NAMALWA (cell line): ENCODE results near the gene MOV10L1.
"Not testable (repeated sequence)": the region's sequence is repeated elsewhere in the genome, so short reads cannot be mapped to it uniquely, and the experiment has no call there.

Experiments used
- DNase-seq: peaks from one replicate; pipeline ENCODE4 v3.0.0-alpha.2; 2015; ENCODE audit warnings: low spot score

The MOV10L1 gene

DNA sequence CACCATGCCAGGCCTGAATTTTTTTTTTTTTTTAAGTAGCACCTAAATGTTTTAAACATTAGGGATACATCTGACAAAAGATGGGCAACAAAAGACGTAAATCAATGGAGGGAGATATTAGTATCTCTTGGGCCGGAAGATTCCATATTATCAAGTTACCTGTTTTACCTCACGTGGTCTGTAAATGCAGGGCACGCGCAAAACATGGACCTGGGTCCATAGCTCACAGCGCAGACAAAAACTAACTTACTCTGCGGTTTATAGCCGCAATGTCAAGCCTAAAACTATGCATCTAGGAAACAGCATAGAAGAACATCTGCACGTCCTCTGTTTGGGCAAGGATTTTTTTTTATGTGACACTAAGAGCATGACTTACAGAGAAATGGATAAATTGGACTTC lies 49.2 kb downstream of the MOV10L1 start:
- DNase-seq: peak; percentile 40

DNA sequence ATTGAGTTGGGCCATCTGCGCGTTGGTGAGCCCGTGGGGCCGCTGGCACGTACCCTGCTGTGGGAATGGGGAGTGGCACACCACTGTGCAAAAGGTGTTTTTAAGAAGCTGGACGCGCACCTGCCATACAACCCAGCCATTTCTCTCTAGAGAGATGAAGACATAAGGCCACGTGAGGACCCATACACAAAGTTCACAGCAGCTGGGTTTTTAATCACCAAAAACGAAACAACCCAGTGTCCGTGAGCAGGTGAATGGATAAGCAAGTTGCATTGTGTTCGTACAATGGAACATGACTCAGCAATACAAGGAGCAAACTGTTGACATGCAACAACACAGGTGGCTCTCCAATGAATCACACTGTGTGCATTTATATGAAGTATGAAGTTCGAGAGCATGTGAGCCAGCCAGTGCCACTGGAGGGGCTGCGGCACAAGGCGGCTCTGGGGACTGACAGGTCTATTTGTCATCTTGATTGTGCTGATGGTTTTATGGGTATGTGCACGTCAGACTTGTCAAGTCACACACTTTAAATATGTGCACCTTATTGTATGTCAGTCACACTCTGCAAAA lies 50.1 kb downstream of the MOV10L1 start:
- DNase-seq: peak; percentile 75

- DNase-seq: no peak
Observed at GRCh38 chr22:50140615-50141014, 50.8 kb downstream of the MOV10L1 start.

DNA sequence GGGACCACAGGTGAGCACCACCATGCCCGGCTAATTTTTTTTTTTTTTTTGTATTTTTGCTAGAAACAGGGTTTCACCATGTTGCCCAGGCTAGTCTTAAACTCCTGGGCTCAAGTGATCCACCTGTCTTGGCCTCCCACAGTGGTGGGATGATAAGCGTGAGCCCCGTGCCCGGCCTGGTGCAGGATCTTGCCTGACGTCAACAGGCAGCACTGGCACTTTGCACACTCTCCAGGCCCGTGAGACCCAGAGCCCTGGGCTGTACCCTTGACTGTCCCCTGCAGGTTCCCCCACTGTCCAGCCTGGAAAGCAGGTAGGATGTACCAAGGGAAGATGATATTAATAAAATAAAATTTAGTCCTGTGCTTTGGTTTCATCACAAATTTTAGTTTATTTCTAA lies 51.7 kb downstream of the MOV10L1 start:
- no peak for DNase-seq

- peak; percentile 13 for DNase-seq
Observed at GRCh38 chr22:50141891-50142363, 52.1 kb downstream of the MOV10L1 start.

- DNase-seq: no peak
Observed at GRCh38 chr22:50143096-50143495, 53.3 kb downstream of the MOV10L1 start.

- DNase-seq: no peak
Observed at GRCh38 chr22:50144005-50144614, 54.3 kb downstream of the MOV10L1 start.

- DNase-seq: no peak
Observed at GRCh38 chr22:50145721-50146438, 56.1 kb downstream of the MOV10L1 start.

- DNase-seq: no peak
Observed at GRCh38 chr22:50146439-50147238, 56.8 kb downstream of the MOV10L1 start.

DNA sequence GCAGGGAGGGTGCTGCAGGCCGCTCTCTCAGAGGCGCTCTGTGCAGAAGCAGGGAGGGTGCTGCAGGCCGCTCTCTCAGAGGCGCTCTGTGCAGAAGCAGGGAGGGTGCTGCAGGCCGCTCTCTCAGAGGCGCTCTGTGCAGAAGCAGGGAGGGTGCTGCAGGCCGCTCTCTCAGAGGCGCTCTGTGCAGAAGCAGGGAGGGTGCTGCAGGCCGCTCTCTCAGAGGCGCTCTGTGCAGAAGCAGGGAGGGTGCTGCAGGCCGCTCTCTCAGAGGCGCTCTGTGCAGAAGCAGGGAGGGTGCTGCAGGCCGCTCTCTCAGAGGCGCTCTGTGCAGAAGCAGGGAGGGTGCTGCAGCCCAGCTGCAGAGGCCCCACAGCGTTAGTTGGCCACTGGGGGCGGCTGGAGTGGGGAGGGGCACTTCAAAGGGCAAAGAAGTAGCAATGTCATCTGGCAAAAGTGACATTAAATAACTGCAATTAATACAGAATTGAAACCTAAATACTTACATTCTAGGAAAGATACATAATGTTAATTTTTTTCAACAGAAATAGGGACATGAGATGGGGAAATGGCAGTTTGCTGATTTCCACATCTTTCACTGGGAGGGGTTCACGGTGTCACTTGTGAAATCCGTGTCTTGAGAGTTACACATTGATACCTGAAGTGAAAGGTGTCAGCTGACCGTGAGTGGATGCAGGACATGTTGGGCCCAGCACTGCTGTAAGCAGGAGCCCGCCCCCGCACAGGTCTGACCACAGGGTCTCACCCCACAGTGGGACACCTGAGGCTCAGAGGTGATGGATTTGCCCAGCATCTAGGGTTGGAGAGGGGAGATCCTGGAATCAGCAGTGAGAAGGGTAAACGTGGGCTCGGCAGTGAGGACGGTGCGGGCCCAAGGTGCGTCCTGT lies 57.7 kb downstream of the MOV10L1 start:
- DNase-seq: not testable (repeated sequence)

GRCh38 chr22:50148166-50148500 lies 58.3 kb downstream of the MOV10L1 start:
- no peak for DNase-seq

DNA sequence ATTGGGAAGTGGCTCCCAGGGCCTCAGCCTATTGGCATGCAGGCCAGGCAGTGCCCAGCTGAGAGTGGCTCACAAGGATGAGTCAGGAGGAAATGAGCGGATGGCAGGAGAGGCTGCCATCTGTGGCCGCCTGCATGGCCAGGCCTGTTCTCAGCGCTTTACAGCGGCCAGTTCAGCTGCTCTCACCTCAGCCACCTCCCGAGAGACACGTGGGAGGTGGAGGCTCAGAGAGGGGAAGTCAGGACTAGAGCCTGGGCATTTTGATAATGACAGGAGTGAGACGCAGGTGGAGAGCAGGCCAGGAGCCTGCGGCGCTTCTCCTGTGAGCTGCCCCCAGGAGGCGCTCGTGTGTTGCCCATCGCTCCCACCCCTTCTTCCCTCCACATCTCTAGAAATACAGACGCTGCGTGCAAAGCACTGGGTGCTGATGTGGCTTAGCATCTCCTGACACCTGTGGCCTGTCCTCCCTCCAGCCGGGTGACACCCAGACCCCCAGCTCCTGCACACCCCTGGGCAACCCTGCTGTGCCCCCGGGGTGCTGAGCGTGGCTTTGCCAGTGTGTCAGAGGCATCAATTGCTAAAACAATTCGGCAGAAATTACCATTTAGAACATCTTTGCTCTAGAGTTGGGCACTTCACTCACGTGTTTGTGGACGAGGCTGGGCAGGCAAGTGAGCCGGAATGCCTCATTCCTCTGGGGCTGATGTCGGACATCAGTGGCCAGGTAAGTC lies 59.4 kb downstream of the MOV10L1 start:
- DNase-seq: peak; percentile 80

DNA sequence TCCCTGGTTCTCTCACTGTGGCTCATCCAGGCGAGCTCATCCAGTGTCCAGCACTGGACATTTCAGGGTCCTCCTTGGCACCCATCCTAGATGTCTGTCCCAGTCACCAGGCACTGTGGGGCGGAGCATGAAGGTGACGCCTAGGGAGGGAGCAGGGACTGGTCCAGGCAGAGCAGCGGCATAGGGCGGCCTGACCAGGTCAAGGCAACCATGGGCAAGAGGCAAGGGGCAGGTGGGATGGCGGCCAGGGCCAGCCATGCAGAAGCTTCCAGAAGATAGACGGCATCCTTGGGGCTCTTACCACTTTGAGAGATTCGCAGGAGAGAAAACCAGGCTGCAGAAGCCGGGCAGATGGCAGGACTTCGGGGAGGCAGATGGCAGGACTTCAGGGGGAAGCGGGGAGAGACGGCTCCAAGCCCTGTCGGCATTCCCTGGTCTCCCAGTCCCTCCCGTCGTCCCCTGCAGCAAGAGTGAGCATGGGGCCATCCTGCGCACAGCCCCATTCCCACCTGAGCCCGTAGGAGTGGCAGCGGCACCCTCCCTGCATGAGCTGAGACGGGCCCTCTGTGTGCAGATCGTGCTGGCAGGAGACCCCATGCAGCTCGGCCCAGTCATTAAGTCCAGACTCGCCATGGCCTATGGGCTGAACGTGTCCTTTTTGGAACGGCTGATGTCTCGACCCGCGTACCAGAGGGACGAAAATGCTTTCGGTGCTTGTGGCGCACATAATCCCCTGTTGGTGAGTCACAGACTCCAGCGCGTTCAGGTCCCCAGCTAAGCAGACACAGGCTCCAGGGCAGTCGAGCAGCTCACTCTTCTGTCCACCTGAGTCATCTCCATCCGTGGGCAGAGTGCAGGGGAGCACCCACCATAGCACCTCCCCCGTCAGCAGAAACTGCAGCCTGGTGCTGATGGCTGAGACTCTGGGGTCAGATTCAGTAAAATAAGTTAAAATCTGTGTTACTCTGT lies 60.6 kb downstream of the MOV10L1 start:
- no peak for DNase-seq

GRCh38 chr22:50151571-50152537 lies 62.0 kb downstream of the MOV10L1 start:
- DNase-seq: no peak

DNA sequence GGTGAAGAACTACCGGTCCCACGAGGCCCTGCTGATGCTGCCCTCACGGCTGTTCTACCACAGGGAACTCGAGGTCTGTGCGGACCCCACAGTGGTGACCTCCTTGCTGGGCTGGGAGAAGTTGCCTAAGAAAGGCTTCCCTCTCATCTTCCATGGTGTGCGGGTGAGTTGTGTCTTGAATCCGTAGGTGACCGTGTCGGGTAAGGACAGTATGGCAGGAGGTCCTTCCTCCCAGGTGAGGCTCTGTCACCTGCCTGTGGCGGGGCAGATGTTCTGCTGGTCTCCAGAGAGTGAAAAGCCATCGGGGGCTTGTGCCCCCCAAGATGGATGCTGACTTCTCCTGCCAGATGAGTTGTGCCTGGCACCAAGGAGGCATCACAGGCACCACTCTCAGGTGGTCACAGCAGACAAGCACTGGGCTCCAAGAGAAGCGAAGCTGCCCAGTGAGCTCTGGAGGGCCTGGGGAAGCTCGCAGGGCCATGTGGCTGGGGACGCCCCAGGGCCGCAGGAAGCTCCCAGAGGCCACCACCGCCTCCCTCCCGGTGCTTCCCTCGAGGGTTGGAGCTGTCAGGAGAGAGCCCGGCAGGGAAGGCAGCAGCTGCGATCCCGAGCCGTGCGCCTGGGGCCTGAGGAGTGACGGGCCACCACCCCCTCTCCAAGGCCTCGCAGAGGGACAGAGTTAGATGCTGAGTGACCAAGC lies 63.4 kb downstream of the MOV10L1 start:
- no peak for DNase-seq

- no peak for DNase-seq
Observed at GRCh38 chr22:50153756-50154140, 63.9 kb downstream of the MOV10L1 start.

DNA sequence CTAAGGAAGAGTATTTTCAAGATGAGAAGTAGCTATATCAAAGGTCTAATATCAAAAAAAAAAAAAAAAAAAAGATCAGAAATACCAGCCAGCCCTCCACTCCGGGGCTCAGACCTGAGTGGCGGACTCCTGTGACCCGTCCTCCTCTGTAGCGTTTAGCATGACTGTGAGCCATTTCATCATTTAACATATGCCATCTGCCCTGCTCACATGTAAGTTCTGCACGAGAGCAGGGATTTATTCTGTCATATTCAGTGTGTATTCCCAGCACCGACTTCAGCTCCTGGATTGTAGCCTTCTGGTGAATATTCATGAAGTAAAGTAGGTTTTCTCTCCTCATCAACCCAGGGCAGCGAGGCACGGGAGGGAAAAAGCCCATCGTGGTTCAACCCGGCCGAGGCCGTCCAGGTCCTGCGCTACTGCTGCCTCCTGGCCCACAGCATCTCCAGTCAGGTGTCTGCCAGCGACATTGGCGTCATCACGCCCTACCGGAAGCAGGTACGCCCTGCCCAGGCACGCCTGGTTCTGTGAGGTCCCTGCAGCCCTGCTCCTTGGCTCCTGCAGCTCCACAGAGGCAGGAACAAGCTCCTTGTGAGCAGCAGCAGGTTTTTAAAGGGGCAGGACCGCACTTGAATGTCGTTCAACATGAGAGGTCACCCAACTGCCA lies 68.0 kb downstream of the MOV10L1 start:
- DNase-seq: no peak
